UCSD-AML1 (cell line): Measurements from ENCODE around the gene MISFA.
"Not testable (repeated sequence)": the region's sequence is repeated elsewhere in the genome, so short reads cannot be mapped to it uniquely, and the experiment has no call there.

Experiments used
- DNase-seq: peaks from one replicate; lab custom pipeline; 2025; ENCODE audit not compliant: unreplicated experiment; lab: John Stamatoyannopoulos, UW

The MISFA gene

DNA sequence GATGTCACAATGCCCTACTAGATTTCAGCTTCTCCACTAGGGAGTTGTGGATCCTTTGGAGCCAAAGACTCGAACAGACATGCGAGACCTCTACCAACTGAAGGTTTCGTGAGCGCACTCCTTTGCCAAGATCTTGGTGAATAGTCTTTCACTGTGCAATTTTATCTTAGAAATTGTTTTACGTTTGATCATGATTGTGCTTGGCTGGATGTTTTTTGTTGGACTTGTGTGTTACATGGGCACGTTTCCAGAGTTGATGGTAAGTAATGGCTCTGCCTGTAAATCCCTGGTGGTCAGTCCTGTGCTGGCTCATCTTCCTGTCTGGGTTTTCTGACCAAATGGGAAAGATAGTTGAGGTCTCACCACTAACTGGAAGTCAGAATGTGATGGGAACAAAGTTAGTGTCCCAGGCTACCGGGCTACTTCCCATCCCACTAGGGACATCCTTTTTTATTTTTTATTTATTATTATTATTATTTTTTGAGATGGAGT, at the start of gene MISFA:
MISFA (plus strand) TSS at position 51 of the 492 bp plus-strand sequence; CDS start at position 191, 140 bp downstream.
- no peak for DNase-seq

DNA sequence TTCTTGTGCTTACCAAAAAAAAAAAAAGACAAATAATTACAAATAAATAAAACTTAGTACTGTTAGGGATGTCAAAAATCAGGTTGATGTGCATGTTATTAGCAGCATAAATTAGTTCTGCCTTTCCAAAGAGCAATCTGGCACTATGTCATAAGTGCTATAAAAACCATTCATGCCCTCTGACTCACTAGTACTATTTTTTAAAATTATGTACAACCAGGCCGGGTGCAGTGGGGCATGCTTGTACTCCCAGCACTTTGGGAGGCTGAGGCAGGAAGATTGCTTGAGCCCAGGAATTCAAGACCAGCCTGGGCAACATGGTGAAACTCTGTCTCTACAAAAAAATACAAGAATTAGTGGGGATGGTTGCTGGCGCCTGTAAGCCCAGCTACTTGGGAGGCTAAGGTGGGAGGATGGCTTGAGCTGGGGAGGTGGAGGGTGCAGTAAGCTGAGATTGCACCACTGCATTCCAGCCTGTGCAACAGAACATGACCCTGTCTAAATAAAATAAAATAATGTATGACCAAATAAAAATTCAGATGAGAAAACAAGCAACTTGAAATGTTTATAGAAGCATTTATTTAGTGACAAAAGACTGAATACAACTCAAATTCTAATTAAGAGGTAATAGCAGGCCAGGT, 36.4 kb upstream of the MISFA start:
- DNase-seq: no peak

DNA sequence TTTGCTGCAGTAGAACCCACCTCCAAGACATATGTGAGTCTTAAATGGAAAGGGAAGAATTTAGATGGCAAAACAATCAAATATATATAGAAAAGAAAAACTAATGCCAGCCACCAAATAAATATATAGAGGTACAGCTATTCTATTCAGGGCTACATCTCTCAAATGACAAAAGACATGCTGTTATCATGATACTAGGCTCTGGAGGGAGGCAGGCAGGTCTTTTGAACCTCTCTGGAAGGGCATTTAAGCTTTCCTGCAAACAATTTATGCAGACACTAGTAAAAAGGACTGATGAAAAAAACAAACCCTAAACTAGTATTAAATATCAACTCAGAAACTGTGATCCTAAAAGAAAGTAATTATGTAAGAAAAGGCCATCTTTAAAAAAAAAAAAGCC, 35.4 kb upstream of the MISFA start:
- DNase-seq: no peak

DNA sequence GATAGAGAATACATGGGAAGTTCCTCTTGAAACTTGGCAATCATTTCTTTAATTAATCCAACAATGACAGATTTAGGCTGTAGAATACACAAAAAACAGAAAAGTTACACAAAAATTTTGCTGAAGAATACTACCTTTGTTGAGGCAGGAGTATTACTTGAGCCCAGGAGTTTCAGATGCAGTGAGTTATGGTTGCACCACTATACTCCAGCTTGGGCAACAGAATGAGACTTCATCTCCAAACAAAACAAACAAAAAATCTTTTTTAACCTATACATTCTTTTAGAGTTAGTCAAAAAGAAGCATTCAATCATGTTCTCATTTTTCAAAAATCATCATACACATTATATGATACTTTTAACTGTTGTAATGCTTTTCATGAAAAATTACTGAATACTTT, 33.2 kb upstream of the MISFA start:
- DNase-seq: no peak

DNA sequence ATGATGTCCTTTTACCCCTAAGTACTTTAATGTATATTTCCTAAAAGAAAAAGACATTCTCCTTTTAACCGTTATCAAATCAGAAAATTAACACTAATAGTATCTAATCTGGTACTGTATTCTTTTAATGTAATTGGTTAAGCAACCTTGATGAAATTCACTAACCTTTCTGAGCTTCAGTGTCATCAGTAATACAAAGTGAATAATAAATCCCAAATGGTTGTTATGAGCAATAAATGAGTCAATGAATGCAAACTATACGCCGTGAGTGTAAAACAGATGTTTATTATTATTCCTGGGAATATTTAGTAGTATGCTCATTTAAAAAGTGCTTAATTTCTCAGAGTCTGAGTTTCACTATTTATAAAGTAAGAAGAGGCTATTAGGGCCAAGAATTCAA, 32.5 kb upstream of the MISFA start:
- no peak for DNase-seq

DNA sequence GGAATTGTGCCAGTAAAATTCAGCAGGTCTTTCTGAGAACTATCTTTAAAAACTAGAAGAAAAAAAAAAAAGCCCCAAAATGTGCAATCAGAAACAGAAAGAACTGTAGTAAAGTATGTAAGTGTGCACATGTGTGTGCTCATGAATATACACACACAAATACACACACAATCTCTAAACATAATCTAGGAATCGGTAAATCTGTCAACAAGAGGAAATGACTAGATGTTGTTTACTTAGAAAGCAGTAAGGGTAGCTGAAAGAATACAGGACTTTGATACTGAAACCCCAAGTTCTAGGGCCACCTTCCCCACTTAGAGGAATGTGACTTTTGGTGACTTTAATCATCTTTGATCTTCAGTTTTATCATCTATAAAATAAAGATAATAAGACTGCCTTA, 24.2 kb upstream of the MISFA start:
- no peak for DNase-seq

DNA sequence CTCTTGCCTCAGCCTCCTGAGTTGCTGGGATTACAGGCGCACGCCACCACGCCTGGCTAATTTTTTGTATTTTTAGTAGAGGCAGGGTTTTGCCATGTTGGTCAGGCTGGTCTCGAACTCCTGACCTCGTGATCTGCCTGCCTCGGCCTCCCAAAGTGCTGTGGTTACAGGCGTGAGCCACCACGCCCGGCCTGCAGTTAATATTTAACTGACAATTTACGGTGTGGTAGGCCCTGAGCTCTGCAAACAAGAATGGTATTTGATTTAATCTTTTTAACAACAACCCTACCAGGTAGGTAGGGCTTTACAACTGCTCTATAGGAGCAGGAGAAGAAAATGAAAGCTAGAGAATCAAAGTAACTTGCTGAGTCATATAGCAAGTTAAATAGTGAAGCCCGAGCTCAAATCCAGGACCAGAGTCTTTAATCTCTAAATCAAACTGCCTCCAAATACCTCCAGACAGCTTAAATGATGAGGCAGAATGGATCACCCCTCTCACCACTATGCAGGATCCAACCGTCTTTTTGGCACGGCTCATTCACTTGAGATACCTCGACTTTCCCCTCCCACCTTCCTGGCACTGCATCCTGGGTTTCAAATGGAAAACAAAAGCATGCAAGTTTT, 20.5 kb upstream of the MISFA start:
- no peak for DNase-seq

DNA sequence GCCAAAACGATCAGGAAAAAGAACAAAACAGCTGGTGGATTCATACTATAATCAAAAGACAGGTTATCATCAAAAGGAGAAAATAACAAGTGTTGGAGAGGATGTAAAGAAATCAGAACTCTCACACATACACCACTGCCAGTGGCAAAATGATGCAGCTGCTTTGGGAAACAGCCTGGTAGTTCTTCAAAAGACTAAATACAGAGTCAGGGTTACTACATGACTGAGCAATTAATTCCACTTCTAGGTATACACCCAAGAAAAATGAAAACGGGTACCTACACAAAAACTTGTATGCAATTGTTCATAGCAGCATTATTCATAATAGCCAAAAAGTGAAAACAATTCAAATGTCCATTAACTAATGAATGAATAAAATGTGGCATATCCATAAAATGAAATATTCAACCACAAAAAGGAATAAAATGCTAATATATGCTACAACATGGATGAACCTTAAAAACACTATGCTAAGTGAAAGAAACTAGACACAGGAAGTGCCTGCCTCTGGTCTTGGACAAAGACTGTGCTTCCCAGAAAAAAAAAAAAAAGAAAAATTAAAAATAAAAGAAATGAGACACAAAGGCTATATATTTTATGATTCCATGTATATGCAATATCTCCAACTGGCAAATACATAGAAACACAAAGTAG, 19.3 kb upstream of the MISFA start:
- DNase-seq: no peak

DNA sequence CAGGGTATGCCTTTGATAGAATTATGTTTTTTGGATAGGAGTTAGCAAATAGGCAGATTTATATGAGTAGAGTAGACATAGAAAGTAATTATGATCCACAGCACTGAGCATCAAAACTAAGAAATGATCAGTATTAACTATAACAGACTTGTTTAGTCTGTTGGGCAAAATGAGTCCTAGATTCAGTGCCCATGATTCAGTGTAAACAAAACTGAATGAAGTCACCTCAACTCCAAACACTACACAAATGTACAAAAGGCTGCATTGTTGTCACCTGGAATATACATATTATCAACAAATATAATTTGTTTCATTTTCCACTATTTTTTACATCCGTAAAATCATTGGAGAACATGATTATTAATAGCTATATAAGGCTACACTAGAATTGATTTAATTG, 17.8 kb upstream of the MISFA start:
- DNase-seq: no peak

DNA sequence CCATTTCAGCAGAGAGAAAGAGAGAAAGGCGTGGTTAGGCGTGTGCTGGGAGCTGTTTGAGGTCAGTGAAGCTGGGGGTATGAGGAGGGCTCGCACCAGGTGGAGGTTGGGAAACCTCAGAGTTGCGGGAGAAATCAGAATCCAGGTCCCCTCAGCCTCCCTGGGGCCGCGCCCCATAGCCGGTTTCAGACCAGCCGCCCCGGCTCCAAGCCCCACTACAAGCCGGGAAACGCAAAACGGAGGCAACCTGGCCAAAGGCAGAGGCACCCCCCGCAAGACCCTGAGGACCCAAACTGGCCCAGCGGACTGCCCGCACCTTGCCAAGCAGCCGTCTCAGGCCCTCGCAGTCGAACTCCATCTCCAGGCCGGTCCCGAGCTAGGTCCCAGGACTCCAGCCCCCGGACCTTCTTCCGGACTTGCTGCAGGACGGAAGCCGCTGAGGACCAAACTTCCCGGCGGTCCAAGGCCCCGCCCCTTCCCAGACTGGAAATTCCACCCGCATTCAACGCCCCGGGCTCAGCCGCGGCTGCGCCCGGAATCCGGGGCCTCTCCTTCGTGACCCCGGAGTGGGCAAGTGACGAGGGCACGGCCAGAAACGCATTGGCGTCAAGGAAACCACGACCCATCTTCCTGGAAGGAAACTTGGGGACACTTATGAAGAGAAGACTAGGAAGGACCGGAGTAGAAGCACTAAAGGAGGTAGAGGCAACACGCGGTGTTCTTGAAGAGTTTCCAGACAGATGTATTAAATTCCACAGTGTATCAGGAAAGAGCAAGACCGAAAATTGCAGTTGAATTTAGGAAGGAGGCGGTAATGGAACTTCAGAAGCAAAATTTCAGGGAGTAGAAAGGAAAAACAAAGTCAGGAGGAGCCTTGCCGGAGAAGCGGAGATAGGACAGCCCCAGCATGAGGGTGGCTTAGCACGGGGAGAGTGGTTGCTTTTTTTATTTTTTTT, 11.0 kb upstream of the MISFA start, which contains the start of gene UEVLD:
UEVLD (minus strand) TSS at position 438 of the 956 bp plus-strand sequence; CDS start at position 358, 80 bp downstream.
- peak; percentile 90 for DNase-seq

DNA sequence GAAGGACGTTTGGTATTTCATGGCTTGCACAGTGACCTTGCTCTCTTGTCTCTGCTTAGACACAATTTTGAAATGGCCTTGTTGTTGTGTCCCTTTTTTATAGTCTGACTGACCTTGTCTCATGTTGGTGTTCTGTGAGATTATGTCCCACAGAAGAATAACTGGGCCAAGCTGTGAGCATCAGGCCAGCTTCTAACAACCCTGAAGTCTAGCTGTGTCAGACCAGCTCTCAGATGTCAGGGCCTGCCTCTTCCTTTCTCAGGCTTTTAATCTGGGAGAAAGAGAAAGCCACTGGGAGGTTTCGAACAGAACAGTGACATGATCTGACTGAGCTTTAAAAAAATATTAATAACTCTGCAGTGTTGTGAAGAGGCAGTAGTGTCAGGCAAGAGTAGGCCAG, 9.0 kb upstream of the MISFA start:
- no peak for DNase-seq

DNA sequence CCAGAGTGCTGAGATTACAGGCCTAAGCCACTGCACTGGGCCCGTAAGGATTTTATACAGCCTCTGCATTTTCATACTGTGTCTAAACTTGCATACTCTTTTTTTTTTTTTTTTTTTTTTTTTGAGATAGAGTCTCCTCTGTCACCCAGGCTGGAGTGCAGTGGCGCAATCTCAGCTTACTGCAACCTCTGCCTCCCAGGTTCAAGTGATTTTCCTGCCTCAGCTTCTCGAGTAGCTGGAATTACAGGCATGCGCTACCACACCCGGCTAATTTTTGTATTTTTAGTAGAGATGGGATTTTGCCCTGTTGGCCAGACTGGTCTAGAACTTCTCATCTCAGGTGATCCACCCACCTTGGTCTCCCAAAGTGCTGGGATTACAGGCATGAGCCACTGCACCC, 5.5 kb upstream of the MISFA start:
- DNase-seq: not testable (repeated sequence)

DNA sequence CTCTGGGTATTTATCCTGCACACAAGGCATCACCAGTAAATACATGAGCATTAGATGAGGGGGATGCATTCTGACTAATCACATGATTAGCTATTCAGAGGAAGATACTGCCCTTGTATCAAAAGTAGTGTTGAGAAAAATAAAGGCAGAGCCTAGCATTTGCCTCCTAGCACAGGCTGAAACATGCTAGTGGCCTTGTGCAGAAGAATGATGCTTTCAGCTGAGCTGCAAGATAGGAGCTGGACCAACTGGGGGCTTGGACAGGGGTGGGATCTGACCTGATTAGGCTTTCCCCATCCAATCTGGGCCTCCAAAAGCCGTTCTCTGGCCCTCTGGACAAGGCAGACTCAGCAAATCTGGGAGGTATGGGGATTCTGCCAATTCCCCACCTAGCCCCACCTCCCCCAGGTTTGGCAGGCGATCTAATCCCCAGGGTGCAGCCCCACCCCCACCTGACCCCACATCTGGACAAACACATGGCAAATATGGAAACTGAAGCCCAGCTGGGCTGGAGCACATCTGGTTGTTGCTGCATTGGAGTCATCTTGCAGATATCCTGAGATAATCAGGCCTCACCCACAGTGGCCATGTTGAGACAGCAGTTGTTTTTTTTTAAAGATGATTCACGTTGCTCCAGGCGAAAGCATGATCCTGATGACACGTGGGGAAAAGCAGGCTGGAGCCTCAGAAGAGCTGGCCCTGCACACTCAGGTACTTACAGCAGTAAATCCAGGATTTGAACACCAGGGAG, 4.4 kb upstream of the MISFA start:
- DNase-seq: no peak

DNA sequence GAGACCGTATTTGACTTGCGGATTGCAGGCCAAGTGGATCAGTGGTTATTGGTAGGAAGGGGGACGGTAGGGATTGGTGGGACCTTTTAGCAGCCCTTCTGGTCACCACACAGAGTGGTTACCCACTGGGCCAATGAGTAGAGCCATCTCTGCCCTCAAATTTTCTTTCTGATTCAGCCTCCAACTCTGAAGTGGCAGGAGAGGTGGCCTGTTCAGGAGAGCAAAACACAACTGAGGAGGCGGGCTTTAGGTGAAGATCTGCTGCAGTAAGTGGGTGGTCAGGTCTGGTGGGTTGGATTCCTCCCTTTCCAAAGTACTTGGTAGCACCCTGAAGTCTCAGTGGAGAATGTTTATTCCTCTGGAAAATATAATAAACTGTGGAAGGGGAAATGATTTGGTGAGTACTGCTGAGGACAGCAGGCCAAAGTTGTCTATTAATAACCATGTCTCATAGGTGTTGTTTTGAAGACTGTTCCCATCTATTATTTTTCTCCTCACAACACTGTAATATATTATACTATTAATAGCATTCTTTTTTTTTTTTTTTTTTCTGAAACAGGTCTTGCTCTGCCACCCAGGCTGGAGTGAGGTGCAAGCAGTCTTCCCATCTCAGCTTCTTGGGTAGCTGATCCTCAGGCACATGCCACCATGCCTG, 1.5 kb downstream of the MISFA start:
- DNase-seq: no peak

DNA sequence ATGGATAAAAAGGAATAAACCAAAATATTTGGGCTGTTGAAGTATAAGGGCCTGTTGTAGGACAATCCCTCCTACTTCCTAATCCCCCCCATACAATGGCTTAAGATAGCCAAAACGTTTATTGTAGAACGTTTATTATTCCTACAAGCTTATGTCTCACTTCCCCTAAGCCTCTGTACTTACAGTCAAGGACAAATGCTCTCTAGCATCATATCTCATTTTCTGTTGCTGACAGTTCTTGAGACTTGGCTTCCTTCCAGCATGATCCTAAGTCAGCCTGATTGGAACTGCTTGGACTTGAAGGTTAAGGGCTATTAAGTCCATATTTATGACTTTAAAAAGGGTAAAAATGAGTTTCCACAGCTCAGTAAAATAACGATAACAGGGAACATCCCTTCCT, 8.8 kb downstream of the MISFA start:
- no peak for DNase-seq

DNA sequence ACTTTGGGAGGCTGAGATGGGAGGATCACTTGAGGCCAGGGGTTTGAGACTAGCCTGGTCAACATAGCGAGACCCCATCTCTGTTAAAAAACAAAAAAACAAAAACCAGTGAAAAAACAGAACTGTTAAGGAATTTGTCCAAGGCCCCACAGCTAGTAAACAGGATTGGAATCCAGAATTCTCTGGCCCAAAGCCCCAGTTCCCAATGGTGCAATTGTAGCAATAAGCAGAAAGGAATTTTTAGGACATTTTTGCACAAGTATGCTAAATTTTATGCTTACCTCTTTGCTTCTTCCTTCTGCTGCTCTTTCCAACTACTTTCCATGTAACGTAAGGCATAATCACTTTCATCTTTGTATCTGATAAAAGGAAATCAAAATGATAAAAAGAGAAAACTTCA, 11.6 kb downstream of the MISFA start:
- no peak for DNase-seq

DNA sequence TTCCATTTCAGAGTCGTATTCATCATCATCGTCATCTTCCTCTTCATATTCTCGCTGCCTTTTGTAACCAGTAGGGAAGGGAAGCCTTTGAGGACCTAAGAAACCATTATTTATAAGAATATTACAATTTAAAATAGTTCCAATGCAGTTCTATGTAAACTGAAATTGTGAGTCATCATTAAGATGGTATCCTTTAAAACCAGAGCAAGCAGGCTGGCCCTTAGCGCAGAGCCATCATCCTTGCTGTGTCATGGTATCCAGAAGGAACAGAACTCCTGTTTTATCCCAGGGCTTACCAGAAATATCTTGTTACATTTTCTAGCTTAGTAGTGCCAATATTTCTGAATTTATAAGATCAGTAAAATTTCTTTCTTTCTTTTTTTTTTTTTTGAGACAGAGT, 12.8 kb downstream of the MISFA start:
- no peak for DNase-seq

DNA sequence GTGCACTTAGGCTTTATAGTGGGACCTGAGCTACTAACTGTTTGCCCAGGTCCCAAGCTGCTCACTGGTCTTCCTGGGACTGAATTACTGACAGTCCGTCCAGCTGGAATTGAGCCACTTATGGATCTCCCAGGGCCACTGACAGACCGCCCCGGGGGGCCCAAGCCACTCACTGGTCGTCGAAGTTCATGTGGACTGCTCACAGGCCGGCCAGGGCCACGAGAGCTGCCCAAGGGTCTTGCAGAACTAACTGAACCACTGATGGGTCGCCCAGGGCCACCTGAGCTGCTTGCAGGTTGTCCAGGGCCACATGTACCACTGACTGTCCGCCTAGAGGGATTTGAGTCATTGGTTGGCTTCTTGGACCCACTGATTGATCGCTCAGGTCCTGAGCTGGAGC, 15.1 kb downstream of the MISFA start:
- no peak for DNase-seq

DNA sequence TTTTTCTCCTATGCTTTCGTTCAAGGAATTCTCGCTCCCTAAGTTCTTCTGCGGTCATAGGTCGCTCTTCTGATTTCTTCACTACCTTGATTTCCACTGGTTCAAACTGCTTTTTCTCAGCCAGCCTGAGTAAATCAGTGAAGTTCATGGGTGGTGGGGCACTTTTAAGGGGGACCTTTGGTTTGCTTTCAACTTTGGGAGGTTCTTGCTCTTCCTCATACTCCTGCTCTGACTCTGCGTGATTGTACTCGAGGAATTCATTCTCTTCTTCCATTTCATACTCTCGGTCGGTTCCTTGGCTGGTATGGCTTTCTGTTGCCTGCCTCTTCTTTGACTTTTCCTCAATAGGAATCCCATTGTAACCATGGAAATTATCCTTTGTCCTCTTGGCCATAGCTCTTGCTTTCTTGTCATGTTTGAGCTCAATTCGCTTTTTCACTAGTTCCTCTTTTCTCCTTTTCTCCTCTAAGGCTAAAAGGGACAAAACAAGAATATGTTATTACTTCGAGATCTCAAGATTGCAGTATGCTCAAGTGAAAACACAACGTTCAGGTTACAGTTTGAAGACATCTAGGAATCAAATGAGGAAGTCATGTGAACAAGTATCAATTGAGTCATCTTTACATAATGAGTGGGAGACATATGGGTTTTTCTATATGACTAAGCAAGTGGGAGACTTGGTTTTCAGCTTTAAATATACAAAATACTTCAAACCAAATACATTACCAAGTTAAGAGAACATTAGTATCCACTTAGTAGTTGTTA, 16.2 kb downstream of the MISFA start:
- DNase-seq: no peak
